ENCODE results near the gene LIMK2.
"Not testable (repeated sequence)": the region's sequence is repeated elsewhere in the genome, so short reads cannot be mapped to it uniquely, and the experiment has no call there.

The LIMK2 gene

DNA sequence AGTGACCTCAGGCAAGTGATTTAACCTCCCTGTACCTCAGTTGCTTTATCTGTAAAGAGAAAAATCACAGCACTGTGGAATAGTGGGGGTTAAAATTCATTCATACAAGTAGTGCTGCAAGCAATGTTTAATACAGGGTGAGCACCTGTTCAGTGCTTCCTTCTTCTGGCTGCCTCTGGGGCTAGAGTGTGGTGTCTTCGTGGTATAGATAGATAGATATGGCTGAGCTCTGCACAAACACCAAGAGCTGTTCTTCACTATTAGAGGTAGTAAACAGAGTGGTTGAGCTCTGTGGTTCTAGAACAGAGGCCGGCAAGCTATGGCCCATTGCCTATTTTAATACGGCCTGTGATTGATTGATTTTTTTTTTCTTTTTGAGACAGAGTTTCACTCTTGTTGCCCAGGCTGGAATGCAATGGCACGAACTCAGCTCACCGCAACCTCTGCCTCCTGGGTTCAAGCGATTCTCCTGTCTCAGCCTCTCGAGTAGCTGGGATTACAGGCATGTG, 32.9 kb downstream of the LIMK2 start:
- no peak for DNase-seq

DNA sequence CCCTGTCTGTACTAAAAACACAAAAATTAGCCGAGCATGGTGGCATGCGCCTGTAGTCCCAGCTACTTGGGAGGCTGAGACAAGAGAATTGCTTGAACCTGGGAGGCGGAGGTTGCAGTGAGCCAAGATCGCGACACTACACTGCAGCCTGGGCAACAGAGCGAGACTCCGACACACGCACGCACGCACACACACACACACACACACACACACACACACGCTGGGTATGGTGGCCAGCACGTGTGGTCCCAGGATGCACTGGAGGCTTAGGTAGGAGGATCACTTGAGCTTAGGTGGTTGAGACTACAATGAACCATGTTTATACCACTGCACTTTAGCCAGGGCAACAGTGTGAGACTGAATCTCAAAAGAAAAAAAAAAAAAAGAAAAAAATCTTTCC, 33.9 kb downstream of the LIMK2 start:
- DNase-seq, result not testable (repeated sequence)

DNA sequence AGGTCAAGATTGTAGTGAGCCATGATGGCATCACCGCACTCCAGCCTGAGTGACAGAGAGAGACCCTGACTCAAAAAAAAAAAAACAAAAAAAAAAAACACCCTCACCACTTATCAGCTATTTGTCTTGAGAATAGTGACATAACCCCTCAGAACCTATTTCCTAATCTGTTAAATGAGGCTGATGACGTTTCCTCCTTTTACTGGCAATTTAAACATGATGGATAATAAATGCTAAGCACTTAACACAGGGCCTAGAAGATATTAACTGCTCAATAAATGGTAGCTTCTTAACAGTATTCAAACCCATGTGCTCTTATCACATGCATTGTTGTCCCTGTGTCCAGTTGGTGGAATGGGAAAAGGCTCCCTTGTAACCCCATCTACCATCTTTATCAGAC, 34.6 kb downstream of the LIMK2 start:
- DNase-seq, result no peak

- no peak for DNase-seq
These were observed 35.6 kb downstream of the LIMK2 start for GRCh38 chr22:31247726-31248125.

DNA sequence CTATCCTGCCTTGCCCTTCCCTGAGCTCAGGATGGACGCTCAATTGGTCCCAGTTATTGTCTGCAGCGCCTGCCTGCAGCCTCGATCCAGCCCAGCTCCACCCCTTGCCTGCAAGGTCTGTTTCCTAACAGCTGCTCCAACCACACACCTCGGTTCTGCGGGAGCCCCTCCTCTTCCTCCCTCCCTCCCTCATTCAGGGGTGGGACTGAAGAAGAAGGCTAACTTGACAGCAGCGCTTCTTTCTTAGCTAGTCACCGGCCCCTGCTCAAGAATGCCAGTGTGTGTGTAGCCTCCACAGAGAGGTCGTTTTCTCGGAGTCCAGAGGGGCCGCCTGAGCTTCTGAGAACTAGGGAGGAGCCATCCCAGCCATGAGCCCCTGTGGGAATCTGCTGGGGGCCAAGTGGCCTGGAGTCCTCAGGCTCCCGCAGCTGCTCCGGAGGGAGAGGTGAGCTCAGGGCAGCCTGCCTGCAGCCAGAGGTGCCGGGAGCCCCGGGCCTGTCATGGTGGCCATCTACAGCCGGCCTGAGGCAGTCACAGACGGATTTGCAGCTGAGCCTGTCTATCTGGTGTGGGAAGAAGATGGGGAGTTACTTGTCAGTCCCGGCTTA, 36.1 kb downstream of the LIMK2 start:
- no peak for DNase-seq

- DNase-seq, result no peak
These were observed 37.2 kb downstream of the LIMK2 start for GRCh38 chr22:31248965-31249958.

DNA sequence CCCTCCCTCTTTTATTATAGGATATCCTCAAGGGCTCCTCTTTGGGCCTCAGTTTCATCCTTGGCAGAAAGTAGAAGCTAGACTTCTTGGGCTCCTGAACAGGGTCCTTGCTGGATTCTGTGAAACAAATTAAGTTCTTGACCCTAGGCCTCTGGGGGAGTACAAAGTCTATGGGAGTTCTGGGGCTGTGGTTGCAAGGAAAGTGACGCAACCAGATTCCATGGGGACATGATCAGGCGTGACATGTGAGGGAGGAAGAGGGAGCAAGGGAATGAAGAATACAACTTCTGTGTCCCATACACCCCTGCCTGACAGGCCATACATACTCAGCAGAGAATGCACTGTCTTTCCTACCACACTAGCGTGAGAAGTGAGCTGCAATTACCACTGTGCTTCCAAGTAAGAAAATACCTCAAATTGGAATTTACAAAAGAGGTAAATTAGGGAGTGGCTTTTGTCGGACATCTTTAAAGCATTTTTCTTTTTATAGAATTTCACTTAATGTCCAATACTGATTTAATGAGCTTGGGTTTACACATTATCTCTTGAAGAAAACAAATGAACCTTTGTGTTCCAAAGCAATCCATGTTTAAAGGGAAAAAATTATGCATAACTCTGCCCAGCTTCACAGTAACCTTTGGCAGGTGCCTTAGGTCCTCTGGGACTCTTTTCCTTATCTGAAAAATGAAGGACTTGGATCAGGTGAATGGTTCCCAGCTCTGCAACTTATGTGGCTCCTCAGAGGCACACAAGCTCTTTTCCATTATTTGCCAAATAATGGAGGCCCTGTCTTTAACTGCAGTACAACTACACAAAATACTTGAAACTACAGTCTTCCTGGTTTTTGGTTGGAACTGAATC, 38.9 kb downstream of the LIMK2 start:
- DNase-seq, result no peak

GRCh38 chr22:31253949-31254348, 41.9 kb downstream of the LIMK2 start:
- no peak for DNase-seq

- no peak for DNase-seq
These were observed 47.8 kb downstream of the LIMK2 start for GRCh38 chr22:31259798-31260473.

DNA sequence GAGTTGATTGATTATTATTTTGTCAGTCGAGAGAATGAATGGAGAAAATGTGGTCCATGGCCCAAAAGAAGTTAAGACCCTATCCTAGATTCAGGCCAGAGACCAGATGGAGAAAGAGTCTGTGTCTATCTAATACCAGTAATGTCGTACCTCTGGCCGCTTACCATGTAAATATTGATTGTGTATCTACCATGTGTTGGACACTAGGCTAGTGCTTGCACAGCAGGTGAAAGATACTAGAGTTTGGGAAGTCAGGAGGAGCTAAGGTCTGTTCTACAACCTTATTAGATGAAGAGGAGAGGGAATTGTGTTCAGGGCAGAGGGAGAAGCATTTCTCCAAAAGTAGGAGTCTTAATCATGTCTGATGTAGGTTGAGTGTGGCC, 48.4 kb downstream of the LIMK2 start:
- DNase-seq, result no peak

DNA sequence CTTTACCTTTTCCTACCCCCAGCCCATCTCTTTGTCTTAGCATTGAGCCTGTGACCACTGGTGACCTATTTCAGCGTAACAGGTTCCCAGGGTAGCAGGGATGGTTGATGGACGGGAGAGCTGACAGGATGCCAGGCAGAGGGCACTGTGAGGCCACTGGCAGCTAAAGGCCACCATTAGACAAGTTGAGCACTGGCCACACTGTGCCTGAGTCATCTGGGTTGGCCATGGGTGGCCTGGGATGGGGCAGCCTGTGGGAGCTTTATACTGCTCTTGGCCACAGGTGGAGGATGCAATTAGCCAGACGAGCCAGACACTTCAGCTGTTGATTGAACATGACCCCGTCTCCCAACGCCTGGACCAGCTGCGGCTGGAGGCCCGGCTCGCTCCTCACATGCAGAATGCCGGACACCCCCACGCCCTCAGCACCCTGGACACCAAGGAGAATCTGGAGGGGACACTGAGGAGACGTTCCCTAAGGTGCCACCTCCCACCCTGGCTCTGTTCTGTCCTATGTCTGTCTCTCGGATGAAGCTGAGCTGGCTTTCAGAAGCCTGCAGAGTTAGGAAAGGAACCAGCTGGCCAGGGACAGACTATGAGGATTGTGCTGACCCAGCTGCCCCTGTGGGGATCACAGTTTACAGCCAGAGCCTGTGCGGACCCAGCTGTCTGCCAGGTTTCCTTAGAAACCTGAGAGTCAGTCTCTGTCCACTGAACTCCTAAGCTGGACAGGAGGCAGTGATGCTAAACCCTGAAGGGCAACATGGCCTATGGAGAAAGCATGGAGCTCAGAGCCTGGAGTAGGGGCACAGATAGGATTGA, 50.4 kb downstream of the LIMK2 start:
- DNase-seq, result no peak

GRCh38 chr22:31263896-31264640, 52.0 kb downstream of the LIMK2 start:
- no peak for DNase-seq

GRCh38 chr22:31268281-31268680, 56.2 kb downstream of the LIMK2 start:
- no peak for DNase-seq

DNA sequence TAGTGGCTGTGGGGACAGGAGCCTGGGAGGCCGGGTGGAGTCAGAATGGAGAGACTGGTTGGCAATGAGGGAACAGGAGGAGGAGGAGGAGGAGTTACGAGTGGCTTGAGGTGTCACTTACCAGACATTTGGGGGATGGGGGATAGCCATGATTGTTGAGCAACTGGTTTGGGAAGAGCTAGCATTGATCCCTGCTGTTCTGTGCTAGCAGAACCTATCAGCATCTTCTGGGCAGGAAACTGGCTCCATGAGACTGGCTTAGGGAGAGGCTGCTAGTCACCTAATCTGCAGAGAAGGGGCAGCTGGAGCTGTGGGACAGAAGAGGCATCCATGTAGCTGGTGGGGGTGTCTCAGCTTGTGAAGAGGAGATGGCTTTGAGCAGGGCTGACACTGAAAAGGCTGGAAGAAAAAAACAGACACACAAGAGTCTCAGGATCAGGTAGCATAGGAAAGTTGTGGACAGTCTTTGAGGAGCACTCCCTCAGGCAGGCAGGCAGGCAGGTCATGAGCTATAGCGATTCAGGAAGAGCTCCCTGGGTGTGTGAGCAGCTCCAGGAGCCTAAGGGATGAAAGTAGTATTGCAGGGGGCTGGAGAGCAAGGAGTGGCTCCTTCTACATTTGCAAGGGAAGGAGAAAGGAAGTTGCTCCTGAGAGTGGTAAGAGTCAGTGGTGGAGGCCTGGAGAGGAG, 57.9 kb downstream of the LIMK2 start:
- DNase-seq, result no peak

DNA sequence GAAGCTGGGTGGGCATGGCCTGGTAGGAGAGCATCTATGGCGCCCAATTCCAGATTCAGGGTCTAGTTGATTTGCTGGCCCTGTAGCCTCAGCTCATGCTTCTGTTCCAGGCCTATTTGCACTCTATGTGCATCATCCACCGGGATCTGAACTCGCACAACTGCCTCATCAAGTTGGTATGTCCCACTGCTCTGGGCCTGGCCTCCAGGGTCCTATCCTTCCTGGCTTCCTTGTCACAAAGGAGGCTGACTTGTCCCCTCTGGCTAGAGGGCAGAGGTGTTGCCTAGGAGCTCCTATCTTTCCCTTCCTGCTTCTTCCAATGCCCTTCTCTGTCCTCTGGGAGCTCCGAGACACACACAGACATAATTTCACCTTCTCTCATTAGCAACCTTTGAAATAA, 58.9 kb downstream of the LIMK2 start:
- DNase-seq, result no peak

- DNase-seq, result no peak
These were observed 59.4 kb downstream of the LIMK2 start for GRCh38 chr22:31271485-31271884.

DNA sequence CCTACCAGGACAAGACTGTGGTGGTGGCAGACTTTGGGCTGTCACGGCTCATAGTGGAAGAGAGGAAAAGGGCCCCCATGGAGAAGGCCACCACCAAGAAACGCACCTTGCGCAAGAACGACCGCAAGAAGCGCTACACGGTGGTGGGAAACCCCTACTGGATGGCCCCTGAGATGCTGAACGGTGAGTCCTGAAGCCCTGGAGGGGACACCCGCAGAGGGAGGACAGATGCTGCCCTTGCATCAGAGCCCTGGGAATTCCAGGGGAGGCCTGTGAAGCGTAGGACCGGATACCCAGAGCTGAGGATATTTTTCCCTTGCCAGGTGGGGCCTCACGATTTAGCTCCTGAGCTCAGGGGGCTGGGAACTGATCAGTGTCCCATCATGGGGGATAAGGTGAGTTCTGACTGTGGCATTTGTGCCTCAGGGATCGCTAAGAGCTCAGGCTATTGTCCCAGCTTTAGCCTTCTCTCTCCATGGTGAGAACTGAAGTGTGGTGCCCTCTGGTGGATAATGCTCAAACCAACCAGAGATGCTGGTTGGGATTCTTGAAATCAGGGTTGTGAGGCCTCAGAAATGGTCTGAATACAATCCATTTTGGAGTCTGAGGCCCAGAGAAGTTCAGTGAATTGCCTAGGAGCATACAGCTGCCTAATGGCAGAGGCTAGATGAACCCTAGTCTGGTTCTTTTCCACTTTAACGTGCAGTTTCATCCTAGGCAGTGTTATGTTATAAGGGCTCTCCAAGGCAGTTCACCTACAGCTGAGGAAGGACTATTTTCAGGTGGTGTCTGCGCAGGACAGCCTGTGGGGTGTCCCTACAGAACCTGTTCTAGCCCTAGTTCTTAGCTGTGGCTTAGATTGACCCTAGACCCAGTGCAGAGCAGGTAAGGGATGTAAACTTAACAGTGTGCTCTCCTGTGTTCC, 60.7 kb downstream of the LIMK2 start:
- peak; percentile 21 for DNase-seq

DNA sequence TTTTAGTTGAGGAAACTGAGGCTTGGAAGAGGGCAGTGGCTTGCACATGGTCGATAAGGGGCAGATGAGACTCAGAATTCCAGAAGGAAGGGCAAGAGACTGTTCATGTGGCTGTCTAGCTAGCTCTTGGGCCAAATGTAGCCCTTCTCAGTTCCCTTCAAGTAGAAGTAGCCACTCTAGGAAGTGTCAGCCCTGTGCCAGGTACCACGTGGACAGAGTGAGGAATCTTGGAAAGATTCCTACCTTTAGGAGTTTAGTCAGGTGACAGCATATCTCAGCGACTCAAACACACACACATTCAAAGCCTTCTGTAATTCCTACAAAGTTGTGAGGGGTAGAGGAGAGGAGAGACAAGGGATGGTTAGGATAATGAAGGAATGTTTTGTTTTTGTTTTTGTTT, 61.9 kb downstream of the LIMK2 start:
- DNase-seq, result no peak

DNA sequence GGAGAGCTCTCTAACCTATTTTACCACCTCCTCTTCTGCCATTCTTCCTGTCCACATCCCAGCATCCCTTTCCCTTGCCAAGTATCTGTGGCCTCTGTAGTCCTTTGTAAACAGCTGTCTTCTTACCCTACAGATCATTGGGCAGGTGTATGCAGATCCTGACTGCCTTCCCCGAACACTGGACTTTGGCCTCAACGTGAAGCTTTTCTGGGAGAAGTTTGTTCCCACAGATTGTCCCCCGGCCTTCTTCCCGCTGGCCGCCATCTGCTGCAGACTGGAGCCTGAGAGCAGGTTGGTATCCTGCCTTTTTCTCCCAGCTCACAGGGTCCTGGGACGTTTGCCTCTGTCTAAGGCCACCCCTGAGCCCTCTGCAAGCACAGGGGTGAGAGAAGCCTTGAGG, 62.9 kb downstream of the LIMK2 start:
- no peak for DNase-seq
